ENCODE data around the gene ZNF165. TPM values are rescaled to one million over a fixed set of nuclear protein-coding genes. Genes with fewer than 3 reads are reported as not detected.

Gene ZNF165
- total RNA-seq, 8 experiments from 2014 or later, result 0.56 to 2.1 (median 0.79) TPM

- peak in 1 of 8 experiments; percentile 22 for ATAC-seq (replicated peaks in 6 of 8)
- H3K4me3 ChIP-seq, result peak overlapping the region; percentile 55 to 96 (median 81)
- WGBS, 10 experiments, result 0 to 80% (median 16%) methylated on average over 1 to 6 of the region's 6 CpGs; no CpG with 5 or more reads in 1 of the 10 experiments
- H3K27ac ChIP-seq, result peak overlapping the region; percentile 23 to 61
- in situ Hi-C loops (cut with MboI; ENCODE audit: low pct_unique_long_range_greater_than_20kb in 2 of 9, low sequenced_read_pairs in 9 of 9, unreplicated experiment in 9 of 9), result loop anchor here in 3 of 9 experiments (25.0 kb wide), 2 partner anchors 137 to 237 kb away; partner anchors contain the start of genes NKAPL (in 1 of the 3), ZKSCAN4 (in 1 of the 3) and ZSCAN26 (in 1 of the 3)
- H3K4me1 ChIP-seq (replicated peaks in 1 of 2), result peaks cover 10 to 14% of the 10 kb centered on the region in 2 donors
These were observed 44.6 kb downstream of the ZNF165 start for GRCh38 chr6:28124971-28125353.

GRCh38 chr6:28125401-28125800 is 45.0 kb downstream of the ZNF165 start:
- ATAC-seq (replicated peaks in 6 of 8), result no peak
- peak overlapping the region in 2 of 5 donors; percentile 81 to 96 for H3K4me3 ChIP-seq
- no peak overlapping the region for H3K27ac ChIP-seq
- peaks cover 10 to 14% of the 10 kb centered on the region in 2 donors for H3K4me1 ChIP-seq (replicated peaks in 1 of 2)
- in situ Hi-C loops (cut with MboI; ENCODE audit: low pct_unique_long_range_greater_than_20kb in 2 of 9, low sequenced_read_pairs in 9 of 9, unreplicated experiment in 9 of 9), result loop anchor here in 3 of 9 experiments (25.0 kb wide), 2 partner anchors 137 to 237 kb away; partner anchors contain the start of genes NKAPL (in 1 of the 3), ZKSCAN4 (in 1 of the 3) and ZSCAN26 (in 1 of the 3)
- WGBS, 10 experiments, result 64 to 100% (median 80%) methylated on average over 1 to 4 of the region's 4 CpGs; no CpG with 5 or more reads in 2 of the 10 experiments

DNA sequence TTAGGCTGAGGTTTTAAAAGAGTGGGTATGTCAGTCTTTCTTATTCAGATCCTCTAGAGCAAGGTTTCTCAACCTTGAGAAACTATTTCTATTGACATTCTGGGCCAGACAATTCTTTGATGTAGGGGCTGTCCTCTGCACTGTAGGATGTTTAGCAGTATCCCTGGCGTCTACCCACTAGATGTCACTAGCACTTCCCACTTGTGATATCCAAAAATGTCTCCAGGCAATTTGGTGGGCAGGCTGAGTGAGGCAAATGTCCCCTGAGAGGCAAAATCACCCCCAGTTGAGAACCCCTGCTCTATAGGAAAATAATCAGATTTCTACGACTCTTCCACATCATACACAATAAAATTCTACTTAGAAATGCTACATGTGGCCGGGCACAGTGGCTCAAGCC is 53.6 kb downstream of the ZNF165 start:
- in situ Hi-C loops (cut with MboI; ENCODE audit: low pct_unique_long_range_greater_than_20kb in 2 of 9, low sequenced_read_pairs in 9 of 9, unreplicated experiment in 9 of 9), result loop anchor here in 4 of 9 experiments (10.0 to 25.0 kb wide), 3 partner anchors 128 to 228 kb away; partner anchors contain the start of genes NKAPL (in 1 of the 4), ZKSCAN4 (in 1 of the 4) and ZSCAN26 (in 1 of the 4)
- peak in 3 of 8 experiments; percentile 3 to 22 (median 4) for ATAC-seq (replicated peaks in 6 of 8)
- 17 to 62% (median 54%) methylated on average over 1 to 3 of the region's 3 CpGs; no CpG with 5 or more reads in 4 of the 10 experiments for WGBS, 10 experiments
- peaks cover 9 to 12% of the 10 kb centered on the region in 2 donors for H3K4me1 ChIP-seq (replicated peaks in 1 of 2)
- no peak overlapping the region for H3K4me3 ChIP-seq
- no peak overlapping the region for H3K27ac ChIP-seq

DNA sequence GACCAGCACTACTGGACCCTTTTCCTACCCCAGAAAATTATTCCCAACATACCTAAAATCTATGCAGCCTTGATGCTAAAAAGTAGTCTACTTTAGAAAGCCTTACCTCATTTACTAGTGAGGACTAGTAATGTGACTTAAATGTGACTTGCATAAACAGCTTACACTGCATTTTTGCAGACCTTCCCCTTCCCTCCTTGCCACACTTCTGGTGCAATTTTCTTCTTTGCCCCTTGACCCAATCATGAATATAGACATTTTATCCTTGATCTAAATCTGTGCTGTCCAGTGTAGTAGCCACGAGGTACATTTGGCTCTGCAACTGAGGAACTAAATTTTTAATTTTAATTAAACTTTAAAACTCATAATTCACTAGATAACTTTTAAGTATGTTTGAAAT is 54.3 kb downstream of the ZNF165 start:
- no peak overlapping the region for H3K4me3 ChIP-seq
- 29 to 100% (median 95%) methylated on average over 1 of the region's 1 CpG; no CpG with 5 or more reads in 2 of the 10 experiments for WGBS, 10 experiments
- in situ Hi-C loops (cut with MboI; ENCODE audit: low pct_unique_long_range_greater_than_20kb in 2 of 9, low sequenced_read_pairs in 9 of 9, unreplicated experiment in 9 of 9), result loop anchor here in 4 of 9 experiments (10.0 to 25.0 kb wide), 3 partner anchors 128 to 228 kb away; partner anchors contain the start of genes NKAPL (in 1 of the 4), ZKSCAN4 (in 1 of the 4) and ZSCAN26 (in 1 of the 4)

DNA sequence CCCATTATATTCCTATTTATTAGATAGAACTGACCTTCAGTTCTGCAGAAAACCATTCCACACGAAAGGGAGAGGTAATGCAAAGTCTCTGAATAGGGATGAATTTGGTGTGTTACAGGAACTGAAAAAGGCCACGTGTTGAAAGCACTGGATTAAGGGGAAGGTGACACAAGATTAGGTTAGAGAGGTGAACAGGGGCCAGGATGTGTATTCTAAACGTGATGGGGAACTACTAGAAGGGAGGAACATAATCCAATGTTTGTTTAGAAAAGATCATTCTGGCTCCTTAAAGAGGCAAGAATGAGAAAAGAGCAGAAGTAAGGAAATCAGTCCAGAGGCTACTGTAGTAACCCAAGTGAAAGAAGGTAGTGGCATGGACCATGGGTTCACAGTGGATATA is 55.0 kb downstream of the ZNF165 start:
- in situ Hi-C loops (cut with MboI; ENCODE audit: low pct_unique_long_range_greater_than_20kb in 2 of 9, low sequenced_read_pairs in 9 of 9, unreplicated experiment in 9 of 9), result loop anchor here in 4 of 9 experiments (10.0 to 25.0 kb wide), 3 partner anchors 127 to 227 kb away; partner anchors contain the start of genes NKAPL (in 1 of the 4), ZKSCAN4 (in 1 of the 4) and ZSCAN26 (in 1 of the 4)
- no peak overlapping the region for H3K27ac ChIP-seq
- H3K4me3 ChIP-seq, result peak overlapping the region in 1 of 5 donors; percentile 85

More for the DNA sequence above, 54.3 kb downstream of the ZNF165 start:
- H3K27ac ChIP-seq, result no peak overlapping the region
- ATAC-seq (replicated peaks in 6 of 8), result no peak
- H3K4me1 ChIP-seq (replicated peaks in 1 of 2), result peaks cover 9 to 12% of the 10 kb centered on the region in 2 donors

GRCh38 chr6:28136585-28137504 is 56.5 kb downstream of the ZNF165 start:
- peak overlapping the region; percentile 83 to 88 for H3K27ac ChIP-seq
- in situ Hi-C loops (cut with MboI; ENCODE audit: low pct_unique_long_range_greater_than_20kb in 2 of 9, low sequenced_read_pairs in 9 of 9, unreplicated experiment in 9 of 9), result loop anchor here in 4 of 9 experiments (10.0 to 25.0 kb wide), 3 partner anchors 125 to 225 kb away; partner anchors contain the start of genes NKAPL (in 1 of the 4), ZKSCAN4 (in 1 of the 4) and ZSCAN26 (in 1 of the 4)
- peaks cover 9 to 12% of the 10 kb centered on the region in 2 donors for H3K4me1 ChIP-seq (replicated peaks in 1 of 2)
- 0 to 3% (median 0%) methylated on average over 1 to 37 of the region's 58 CpGs for WGBS, 10 experiments
- H3K4me3 ChIP-seq, result peak overlapping the region; percentile 58 to 85 (median 65)
- peak; percentile 70 to 78 (median 74) for ATAC-seq (replicated peaks in 6 of 8)

More for the DNA sequence above, 55.0 kb downstream of the ZNF165 start:
- no peak for ATAC-seq (replicated peaks in 6 of 8)
- WGBS, 10 experiments, result 0 to 100% (median 42%) methylated on average over 1 to 3 of the region's 3 CpGs
- H3K4me1 ChIP-seq (replicated peaks in 1 of 2), result peaks cover 9 to 12% of the 10 kb centered on the region in 2 donors

- WGBS, 10 experiments, result 0 to 13% (median 0%) methylated on average over 1 to 6 of the region's 6 CpGs
- peak overlapping the region; percentile 58 to 85 (median 65) for H3K4me3 ChIP-seq
- in situ Hi-C loops (cut with MboI; ENCODE audit: low pct_unique_long_range_greater_than_20kb in 2 of 9, low sequenced_read_pairs in 9 of 9, unreplicated experiment in 9 of 9), result loop anchor here in 4 of 9 experiments (10.0 to 25.0 kb wide), 3 partner anchors 125 to 225 kb away; partner anchors contain the start of genes NKAPL (in 1 of the 4), ZKSCAN4 (in 1 of the 4) and ZSCAN26 (in 1 of the 4)
- peak overlapping the region; percentile 83 to 88 for H3K27ac ChIP-seq
- ATAC-seq (replicated peaks in 6 of 8), result peak in 2 of 8 experiments; percentile 1
- H3K4me1 ChIP-seq (replicated peaks in 1 of 2), result peaks cover 9 to 12% of the 10 kb centered on the region in 2 donors
These were observed 57.2 kb downstream of the ZNF165 start for GRCh38 chr6:28137505-28137981.

Other genes starting within 250 kb of the ZNF165 start
- gene OR2B2, start 168.2 kb upstream of the ZNF165 start, total RNA-seq, result under 1 TPM in 4 of 8 experiments, not detected in 4; 0.17 to 0.76 (median 0.36) TPM
- under 1 TPM in 3 of 8 experiments, not detected in 5; 0.29 to 0.81 (median 0.33) TPM for gene OR2B6, start 123.3 kb upstream of the ZNF165 start, total RNA-seq
- gene ZSCAN16, start 44.0 kb downstream of the ZNF165 start, total RNA-seq, result 10 to 100 TPM in 3 of 8 experiments, 1 to 10 TPM in 5; 1.6 to 19.7 (median 9.0) TPM
- 10 to 100 TPM; 12.9 to 41.1 (median 27.1) TPM for gene ZKSCAN8, start 61.3 kb downstream of the ZNF165 start, total RNA-seq
- 10 to 100 TPM in 7 of 8 experiments, 1 to 10 TPM in 1; 6.3 to 45.9 (median 26.5) TPM for gene ZSCAN9, start 144.7 kb downstream of the ZNF165 start, total RNA-seq
- gene ZKSCAN4, start 171.7 kb downstream of the ZNF165 start, total RNA-seq, result 1 to 10 TPM; 4.6 to 9.4 (median 7.2) TPM
- gene NKAPL, start 178.7 kb downstream of the ZNF165 start, total RNA-seq, result 1 to 10 TPM in 1 of 8 experiments, under 1 TPM in 4, not detected in 3; 0.14 to 5.3 (median 0.42) TPM
- gene ZSCAN26, start 186.6 kb downstream of the ZNF165 start, total RNA-seq, result 10 to 100 TPM in 7 of 8 experiments, 1 to 10 TPM in 1; 6.4 to 29.9 (median 19.2) TPM
- gene PGBD1, start 201.0 kb downstream of the ZNF165 start, total RNA-seq, result 10 to 100 TPM in 2 of 8 experiments, 1 to 10 TPM in 5, under 1 TPM in 1; 0.81 to 11.5 (median 7.5) TPM

Data from motor neuron (in vitro differentiated cells).